Kidney (tissue), 14 donors: ENCODE results near the gene TMEM53. TPM values are rescaled to one million over a fixed set of nuclear protein-coding genes. Genes with fewer than 3 reads are reported as not detected.

ENCODE experiments used
- DNase-seq, 5 donors: peaks; one replicate each; pipeline ENCODE4 v3.0.0-alpha.2; 2013 to 2020
- FAIRE-seq: peaks from 2 replicates; lab custom pipeline; 2012; peaks lifted over from hg19 to GRCh38; lab: Jason Lieb, UNC
- H3K27ac ChIP-seq, 2 donors: one replicate each; pipeline ENCODE4 v1.7.0; 2013; ENCODE audit warnings: low read depth in 2 of 2, low read length in 2 of 2, inconsistent platforms in 1 of 2
- H3K27me3 ChIP-seq: one replicate; pipeline ENCODE4 v1.7.1; 2013; ENCODE audit warnings: low read length, inconsistent platforms; ENCODE audit not compliant: control insufficient read depth, insufficient read depth
- H3K36me3 ChIP-seq, 3 donors: one replicate each; pipeline versions ENCODE4 v1.7.0 to v1.7.1; 2013; ENCODE audit warnings: low read length in 3 of 3, control low read depth in 1 of 3, inconsistent platforms in 1 of 3; ENCODE audit not compliant: insufficient read depth in 3 of 3, control insufficient read depth in 2 of 3
- H3K4me1 ChIP-seq, 3 donors: one replicate each; pipeline versions ENCODE4 v1.7.0 to v1.7.1; 2013; ENCODE audit warnings: low read length in 3 of 3, inconsistent platforms in 1 of 3, low read depth in 1 of 3; ENCODE audit not compliant: control insufficient read depth in 2 of 3, insufficient read depth in 2 of 3
- H3K4me3 ChIP-seq, 3 donors: one replicate each; pipeline versions ENCODE4 v1.7.0 to v1.8.1; 2013; ENCODE audit warnings: low read length in 3 of 3, control low read depth in 1 of 3, inconsistent platforms in 1 of 3
- H3K9ac ChIP-seq, 3 donors: one replicate each; pipeline versions ENCODE4 v1.7.0 to v1.7.1; 2013; ENCODE audit warnings: low read length in 3 of 3, control low read depth in 1 of 3, inconsistent platforms in 1 of 3
- H3K9me3 ChIP-seq, 3 donors: one replicate each; pipeline versions ENCODE4 v1.7.0 to v1.7.1; 2013; ENCODE audit warnings: low read length in 3 of 3, control low read depth in 1 of 3, inconsistent platforms in 1 of 3; ENCODE audit not compliant: control insufficient read depth in 2 of 3, insufficient read depth in 1 of 3
- CTCF ChIP-seq: IDR thresholded peaks from 3 replicates; pipeline ENCODE4 v1.5.1; 2012; ENCODE audit warnings: mild to moderate bottlenecking, moderate library complexity, borderline replicate concordance; ENCODE audit not compliant: insufficient read depth; ENCODE audit errors: extremely low read depth
- intact Hi-C: fragments of 100-400 bp; cut with DNase I; formaldehyde crosslinking; loops from one replicate; pipeline ENCODE4 v1.11.1; 2022
- polyA plus RNA-seq: library from polyadenylated mRNA; stranded (reverse); fragments of 350-450 nt; fragmentation: Illumina TruSeq; extraction: RNeasy Lipid Tissue Mini Kit (QIAGEN cat#74804); gene quantifications from one replicate; pipeline ENCODE4 v1.2.3, GENCODE V29; 2014; ENCODE audit warnings: low read depth, low replicate concordance; ENCODE audit not compliant: insufficient read depth
- total RNA-seq: library from RNA; stranded (reverse); fragmentation: NEBNext Ultra II Directional; extraction: Animal tissue kit (Norgen Biotek cat#: 25700); gene quantifications from one replicate; pipeline ENCODE4 v1.2.1, GENCODE V29; 2021
- donor health status: control.
- donor health status: control.
- donor health status: control.
- donor health status: control.
- donor health status: control.
- donor health status: DM: yes; HTN: yes; CAD: no.
- donor health status: Normal renal cell carcinoma (clear cell type).

Gene TMEM53
- total and polyA plus RNA-seq, 2 donors from 2014 or later: 16.4 to 45.0 TPM

DNA sequence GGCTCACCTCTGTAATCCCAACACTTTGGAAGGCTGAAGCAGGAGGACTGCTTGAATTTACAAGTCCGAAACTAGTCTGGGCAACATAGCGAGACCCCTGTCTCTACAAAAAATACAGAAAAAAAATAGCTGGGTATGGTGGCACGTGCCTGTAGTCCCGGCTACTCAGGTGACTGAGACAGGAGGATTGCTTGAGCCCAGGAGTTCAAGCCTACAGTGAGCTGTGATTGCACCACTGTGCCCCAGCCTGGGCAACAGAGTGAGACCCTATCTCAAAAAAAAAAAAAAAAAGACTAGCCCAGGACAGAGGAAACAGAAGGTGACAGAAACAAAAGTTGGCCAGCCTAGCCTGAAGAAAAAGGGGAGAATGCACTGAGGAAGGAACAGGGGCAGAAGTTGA is 21.4 kb upstream of the TMEM53 start:
- H3K4me3 ChIP-seq: no peak overlapping the region
- H3K9me3 ChIP-seq: no peaks in the 10 kb centered on the region
- intact Hi-C loops: no loop called here
- DNase-seq (no peak), FAIRE-seq (no peak)
- H3K27me3 ChIP-seq: no peaks in the 10 kb centered on the region
- no peak overlapping the region for H3K9ac ChIP-seq
- no peaks in the 10 kb centered on the region for H3K4me1 ChIP-seq
- TF ChIP-seq CTCF: no peak
- no peaks in the 10 kb centered on the region for H3K36me3 ChIP-seq
- H3K27ac ChIP-seq: no peak overlapping the region

GRCh38 chr1:44694863-44695478 is 20.7 kb upstream of the TMEM53 start:
- Histone ChIP-seq H3K4me3 (no peak overlapping the region), H3K36me3 (no peaks in the 10 kb centered on the region), H3K9me3 (no peaks in the 10 kb centered on the region), H3K27me3 (no peaks in the 10 kb centered on the region), H3K27ac (no peak overlapping the region), H3K9ac (no peak overlapping the region), H3K4me1 (no peaks in the 10 kb centered on the region)
- DNase-seq: no peak
- intact Hi-C loops: no loop called here
- FAIRE-seq: no peak
- TF ChIP-seq CTCF: no peak

- no peak overlapping the region for H3K4me3 ChIP-seq
- H3K27me3 ChIP-seq: no peaks in the 10 kb centered on the region
- intact Hi-C loops: no loop called here
- TF ChIP-seq CTCF: no peak
- DNase-seq (no peak), FAIRE-seq (no peak)
- H3K9ac ChIP-seq: no peak overlapping the region
- H3K36me3 ChIP-seq: no peaks in the 10 kb centered on the region
- no peaks in the 10 kb centered on the region for H3K9me3 ChIP-seq
- no peak overlapping the region for H3K27ac ChIP-seq
- no peaks in the 10 kb centered on the region for H3K4me1 ChIP-seq
Observed at GRCh38 chr1:44693900-44694299, 19.6 kb upstream of the TMEM53 start.

GRCh38 chr1:44693159-44693558 is 18.9 kb upstream of the TMEM53 start:
- TF ChIP-seq CTCF: no peak
- Histone ChIP-seq H3K9ac (no peak overlapping the region), H3K9me3 (no peaks in the 10 kb centered on the region), H3K4me3 (no peak overlapping the region), H3K27me3 (no peaks in the 10 kb centered on the region), H3K4me1 (no peaks in the 10 kb centered on the region), H3K36me3 (no peaks in the 10 kb centered on the region), H3K27ac (no peak overlapping the region)
- FAIRE-seq (no peak), DNase-seq (no peak)
- intact Hi-C loops: no loop called here
